WERI-Rb-1 (cell line): ENCODE results near the gene FBXL17.

Experiments used
- DNase-seq: peaks from one replicate; pipeline ENCODE4 v3.0.0-alpha.2; 2020
- H3K27ac ChIP-seq: fragments of 250-450 bp; sonication (Bioruptor Pico); 2 replicates; pipeline ENCODE4 v1.5.1; 2020; ENCODE audit warnings: mild to moderate bottlenecking, moderate library complexity
- H3K27me3 ChIP-seq: fragments of 250-450 bp; sonication (Bioruptor Pico); 2 replicates; pipeline ENCODE4 v1.5.1; 2021; ENCODE audit warnings: mild to moderate bottlenecking, low read depth, moderate library complexity; ENCODE audit not compliant: insufficient read depth, severe bottlenecking
- H3K36me3 ChIP-seq: fragments of 250-450 bp; sonication (Bioruptor Pico); 2 replicates; pipeline ENCODE4 v1.5.1; 2020; ENCODE audit warnings: mild to moderate bottlenecking, moderate library complexity
- H3K4me3 ChIP-seq: 2 replicates; pipeline ENCODE4 v1.5.1; 2011; ENCODE audit warnings: low read depth, mild to moderate bottlenecking, control low read depth, low read length
- H3K9me3 ChIP-seq: fragments of 250-450 bp; sonication (Bioruptor Pico); 2 replicates; pipeline ENCODE4 v1.5.1; 2021; ENCODE audit warnings: mild to moderate bottlenecking, moderate library complexity; ENCODE audit not compliant: severe bottlenecking
- TF ChIP-seq, protein P1 (sequence below): IDR thresholded peaks from 2 replicates; pipeline ENCODE4 v1.5.1; 2011; ENCODE audit warnings: low read depth, mild to moderate bottlenecking, control low read depth, inconsistent platforms, low read length

Gene FBXL17

DNA sequence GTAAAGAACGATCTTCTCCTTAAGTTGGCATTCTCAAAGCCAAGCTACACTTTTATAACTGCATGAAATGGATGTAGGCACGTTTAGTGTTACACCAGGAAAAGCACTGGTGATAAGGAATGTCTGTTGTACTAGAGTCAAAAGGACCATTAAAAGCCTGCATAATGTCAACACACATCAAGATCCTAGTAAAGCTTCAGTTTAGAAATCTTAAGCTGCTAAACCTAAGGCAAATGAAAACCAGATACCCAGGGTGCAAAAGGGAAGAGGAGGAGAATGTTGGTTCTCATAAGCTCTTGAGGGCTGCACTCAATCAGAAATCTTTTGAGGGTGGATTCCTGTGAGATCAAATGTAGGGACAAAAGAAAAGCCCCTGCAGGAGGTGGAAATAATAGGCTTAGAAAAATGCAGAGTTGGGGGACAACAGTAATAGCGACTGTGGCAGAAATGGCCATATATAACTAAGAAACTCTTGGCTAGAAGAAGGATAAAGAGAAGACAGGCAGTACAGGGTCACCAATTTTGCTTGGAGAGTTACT lies 148.2 kb downstream of the FBXL17 start:
- Histone ChIP-seq H3K27me3 (no peaks in the 10 kb centered on the region), H3K36me3 (no peaks in the 10 kb centered on the region), H3K9me3 (no peaks in the 10 kb centered on the region), H3K4me3 (no peak overlapping the region), H3K27ac (no peak overlapping the region)
- DNase-seq: no peak
- TF ChIP-seq, protein P1, sequence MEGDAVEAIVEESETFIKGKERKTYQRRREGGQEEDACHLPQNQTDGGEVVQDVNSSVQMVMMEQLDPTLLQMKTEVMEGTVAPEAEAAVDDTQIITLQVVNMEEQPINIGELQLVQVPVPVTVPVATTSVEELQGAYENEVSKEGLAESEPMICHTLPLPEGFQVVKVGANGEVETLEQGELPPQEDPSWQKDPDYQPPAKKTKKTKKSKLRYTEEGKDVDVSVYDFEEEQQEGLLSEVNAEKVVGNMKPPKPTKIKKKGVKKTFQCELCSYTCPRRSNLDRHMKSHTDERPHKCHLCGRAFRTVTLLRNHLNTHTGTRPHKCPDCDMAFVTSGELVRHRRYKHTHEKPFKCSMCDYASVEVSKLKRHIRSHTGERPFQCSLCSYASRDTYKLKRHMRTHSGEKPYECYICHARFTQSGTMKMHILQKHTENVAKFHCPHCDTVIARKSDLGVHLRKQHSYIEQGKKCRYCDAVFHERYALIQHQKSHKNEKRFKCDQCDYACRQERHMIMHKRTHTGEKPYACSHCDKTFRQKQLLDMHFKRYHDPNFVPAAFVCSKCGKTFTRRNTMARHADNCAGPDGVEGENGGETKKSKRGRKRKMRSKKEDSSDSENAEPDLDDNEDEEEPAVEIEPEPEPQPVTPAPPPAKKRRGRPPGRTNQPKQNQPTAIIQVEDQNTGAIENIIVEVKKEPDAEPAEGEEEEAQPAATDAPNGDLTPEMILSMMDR: no peak

DNA sequence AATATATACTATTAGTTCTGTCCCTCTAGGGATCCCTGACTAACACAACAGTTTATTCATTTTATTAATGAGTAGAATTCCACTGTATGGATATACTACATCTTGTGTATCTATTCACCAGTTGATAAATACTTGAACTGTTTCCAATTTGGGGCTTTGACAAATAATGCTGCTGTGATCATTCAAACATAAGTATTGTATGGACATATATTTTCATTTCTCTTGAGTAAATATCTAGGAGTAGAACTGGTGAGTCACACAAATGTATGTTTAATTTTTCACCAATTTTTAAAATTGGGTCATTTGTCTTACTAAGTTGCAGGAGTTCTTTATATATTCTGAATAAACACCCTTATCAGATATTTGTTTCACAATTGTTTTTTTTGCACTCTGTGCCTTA lies 149.1 kb downstream of the FBXL17 start:
- no peak for DNase-seq
- H3K9me3 ChIP-seq: no peaks in the 10 kb centered on the region
- no peak overlapping the region for H3K4me3 ChIP-seq
- H3K36me3 ChIP-seq: no peaks in the 10 kb centered on the region
- TF ChIP-seq, protein P1: no peak
- H3K27me3 ChIP-seq: no peaks in the 10 kb centered on the region
- H3K27ac ChIP-seq: no peak overlapping the region

DNA sequence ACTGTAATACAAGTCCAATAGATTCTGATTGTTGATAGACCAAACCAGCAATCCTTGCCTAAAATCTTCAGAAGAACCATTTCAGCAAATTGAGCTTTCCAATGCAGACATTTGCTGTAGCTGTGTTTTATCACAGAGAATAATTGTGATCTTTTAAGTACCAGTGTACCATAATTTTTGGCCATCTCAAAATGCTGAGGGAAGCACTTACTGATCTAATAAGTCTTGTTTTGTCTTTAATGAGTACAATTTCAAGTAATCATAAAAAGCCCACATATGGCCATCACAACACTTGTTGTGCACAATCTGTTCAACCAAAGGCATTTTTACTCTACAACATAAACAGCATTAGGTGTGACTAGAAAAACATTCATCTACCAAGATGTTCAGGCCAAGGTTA lies 159.9 kb downstream of the FBXL17 start:
- TF ChIP-seq, protein P1: no peak

DNA sequence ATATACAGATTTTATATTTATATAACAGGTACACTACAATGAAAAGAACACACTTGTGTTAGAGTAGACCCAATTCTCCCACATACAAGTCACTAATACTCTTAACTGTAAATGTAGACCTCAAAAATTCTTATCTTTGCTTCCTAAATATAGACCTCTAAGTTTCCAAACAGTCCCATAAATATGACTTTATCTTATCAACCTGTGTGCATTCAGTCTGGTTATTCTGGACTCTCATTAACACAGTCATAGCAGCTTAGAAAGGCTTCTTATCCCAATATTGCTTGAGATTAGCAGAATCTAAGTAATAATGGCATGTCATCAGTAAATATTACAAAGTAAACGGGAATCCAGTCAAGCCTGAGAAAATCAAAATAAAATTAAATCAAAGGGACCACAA lies 161.1 kb downstream of the FBXL17 start:
- Histone ChIP-seq H3K4me3 (no peak overlapping the region), H3K36me3 (no peaks in the 10 kb centered on the region), H3K27me3 (no peaks in the 10 kb centered on the region), H3K9me3 (no peaks in the 10 kb centered on the region), H3K27ac (no peak overlapping the region)
- TF ChIP-seq, protein P1: no peak
- DNase-seq: no peak

More for the DNA sequence above, 159.9 kb downstream of the FBXL17 start:
- DNase-seq: no peak
- Histone ChIP-seq H3K9me3 (no peaks in the 10 kb centered on the region), H3K27me3 (no peaks in the 10 kb centered on the region), H3K36me3 (no peaks in the 10 kb centered on the region), H3K27ac (no peak overlapping the region), H3K4me3 (no peak overlapping the region)

DNA sequence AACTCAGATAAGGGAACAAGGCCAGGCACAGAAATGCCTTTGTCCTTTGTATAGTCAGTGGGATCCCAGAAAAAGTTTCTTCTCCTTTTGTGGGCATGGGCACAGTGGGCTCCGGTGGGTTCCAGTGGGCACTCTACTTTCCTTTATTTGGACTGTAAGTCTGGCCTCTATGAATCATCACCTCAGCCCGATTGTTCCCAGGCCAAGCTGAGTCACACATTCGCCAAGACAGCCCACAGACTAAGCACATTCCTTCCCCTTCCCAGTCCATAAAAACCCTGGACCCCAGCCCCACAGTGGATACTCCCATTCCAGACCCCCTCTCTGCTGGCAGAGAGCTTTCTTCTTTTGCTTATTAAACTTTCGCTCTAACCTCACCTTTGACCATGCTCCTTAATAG lies 165.0 kb downstream of the FBXL17 start:
- DNase-seq: no peak
- TF ChIP-seq, protein P1: no peak

DNA sequence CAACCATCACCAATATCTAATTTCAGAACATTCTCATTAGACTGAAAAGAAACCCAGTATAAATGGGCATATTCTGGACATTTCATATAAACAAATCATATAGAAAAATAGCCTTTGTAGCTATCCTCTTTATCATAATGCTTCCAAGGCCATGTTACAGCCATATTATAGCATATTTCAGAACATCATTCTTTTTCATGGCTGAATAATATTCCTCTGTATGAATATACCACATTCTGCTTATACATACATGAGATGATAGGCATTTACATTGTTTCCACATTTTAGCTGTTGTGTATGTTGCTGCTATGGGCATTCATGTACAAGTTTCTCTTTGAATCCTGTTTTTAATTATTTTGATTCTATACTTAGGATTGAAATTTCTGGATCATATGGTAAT lies 167.0 kb downstream of the FBXL17 start:
- DNase-seq: no peak
- Histone ChIP-seq H3K27me3 (no peaks in the 10 kb centered on the region), H3K27ac (no peak overlapping the region), H3K4me3 (no peak overlapping the region), H3K36me3 (no peaks in the 10 kb centered on the region), H3K9me3 (peaks cover 6% of the 10 kb centered on the region)
- TF ChIP-seq, protein P1: no peak

More for the DNA sequence above, 165.0 kb downstream of the FBXL17 start:
- Histone ChIP-seq H3K4me3 (no peak overlapping the region), H3K9me3 (peaks cover 6% of the 10 kb centered on the region), H3K36me3 (no peaks in the 10 kb centered on the region), H3K27ac (no peak overlapping the region), H3K27me3 (no peaks in the 10 kb centered on the region)
